ENCODE measurements around the gene AUTS2.

Gene AUTS2

GRCh38 chr7:69749372-69749979 lies 151.2 kb downstream of the AUTS2 start:
- no peak for TF ChIP-seq CTCF (IDR thresholded peaks at IDR 0.05; ENCODE audit: low read depth, low read length)
- H3K4me3 ChIP-seq (ENCODE audit: low read depth, low read length), result no peak overlapping the region

- no peak for TF ChIP-seq CTCF (IDR thresholded peaks at IDR 0.05; ENCODE audit: low read depth, low read length)
- H3K4me3 ChIP-seq (ENCODE audit: low read depth, low read length), result no peak overlapping the region
Observed at GRCh38 chr7:69749994-69750393, 151.7 kb downstream of the AUTS2 start.

GRCh38 chr7:69751026-69751425 lies 152.8 kb downstream of the AUTS2 start:
- no peak overlapping the region for H3K4me3 ChIP-seq (ENCODE audit: low read depth, low read length)
- TF ChIP-seq CTCF (IDR thresholded peaks at IDR 0.05; ENCODE audit: low read depth, low read length), result no peak

- TF ChIP-seq CTCF (IDR thresholded peaks at IDR 0.05; ENCODE audit: low read depth, low read length), result no peak
- no peak overlapping the region for H3K4me3 ChIP-seq (ENCODE audit: low read depth, low read length)
Observed at GRCh38 chr7:69753981-69754380, 155.7 kb downstream of the AUTS2 start.

GRCh38 chr7:69754476-69754875 lies 156.2 kb downstream of the AUTS2 start:
- no peak overlapping the region for H3K4me3 ChIP-seq (ENCODE audit: low read depth, low read length)
- no peak for TF ChIP-seq CTCF (IDR thresholded peaks at IDR 0.05; ENCODE audit: low read depth, low read length)

GRCh38 chr7:69756235-69756634 lies 158.0 kb downstream of the AUTS2 start:
- no peak for TF ChIP-seq CTCF (IDR thresholded peaks at IDR 0.05; ENCODE audit: low read depth, low read length)
- no peak overlapping the region for H3K4me3 ChIP-seq (ENCODE audit: low read depth, low read length)

- no peak for TF ChIP-seq CTCF (IDR thresholded peaks at IDR 0.05; ENCODE audit: low read depth, low read length)
- no peak overlapping the region for H3K4me3 ChIP-seq (ENCODE audit: low read depth, low read length)
Observed at GRCh38 chr7:69757528-69757927, 159.3 kb downstream of the AUTS2 start.
